ENCODE results near the gene CCDC85A. TPM values are rescaled to one million over a fixed set of nuclear protein-coding genes. Genes with fewer than 3 reads are reported as not detected.

CCDC85A gene
- total RNA-seq, 1 experiment from 2014 or later = 0.10 TPM

GRCh38 chr2:56335101-56335500 lies 151.3 kb downstream of the CCDC85A start:
- Histone ChIP-seq H3K4me3 (replicated peaks in 1 of 2; ENCODE audit: low read depth in 1 of 2, low read length in 2 of 2) (no peak overlapping the region), H2AFZ (ENCODE audit: low read depth, low read length, poor library complexity, severe bottlenecking) (no peak overlapping the region), H3K79me2 (ENCODE audit: insufficient read depth, low read length) (no peaks in the 10 kb centered on the region), H3K36me3 (ENCODE audit: control insufficient read depth in 1 of 2, insufficient read depth in 2 of 2, low read length in 2 of 2) (no peaks in the 10 kb centered on the region), H3K9ac (ENCODE audit: low read length) (no peak overlapping the region), H3K27me3 (ENCODE audit: insufficient read depth, low read length) (no peaks in the 10 kb centered on the region), H3K9me3 (ENCODE audit: control insufficient read depth in 1 of 2, insufficient read depth in 1 of 2, low read depth in 1 of 2, low read length in 2 of 2) (no peaks in the 10 kb centered on the region), H3K4me1 (ENCODE audit: control insufficient read depth in 1 of 2, insufficient read depth in 2 of 2, low read length in 2 of 2) (no peaks in the 10 kb centered on the region), H3K27ac (ENCODE audit: low read depth, low read length) (no peak overlapping the region), H3K9me2 (ENCODE audit: insufficient read depth) (no peaks in the 10 kb centered on the region), H4K20me1 (ENCODE audit: insufficient read depth) (no peaks in the 10 kb centered on the region), H3K4me2 (ENCODE audit: low read length) (no peak overlapping the region)
- TF ChIP-seq POLR2A (IDR thresholded peaks at IDR 0.05; ENCODE audit: borderline replicate concordance, extremely low read depth, insufficient read depth, insufficient read length) = no peak
- RAD21 ChIA-PET (ENCODE audit: low non-redundant PET in 1 of 2, low total read pairs in 2 of 2, uncharacterized antibody in 2 of 2, unreplicated experiment in 2 of 2) = no interaction called here
- no TSS peak for BruUV-seq (replicated peaks)
- CTCF ChIA-PET = no interaction called here
- intact Hi-C loops (cut with micrococcal nuclease) = no loop called here
- DNase-seq (ENCODE audit: low read depth, low spot score) (no peak), ATAC-seq (no peak)
- POLR2A ChIA-PET = no interaction called here

DNA sequence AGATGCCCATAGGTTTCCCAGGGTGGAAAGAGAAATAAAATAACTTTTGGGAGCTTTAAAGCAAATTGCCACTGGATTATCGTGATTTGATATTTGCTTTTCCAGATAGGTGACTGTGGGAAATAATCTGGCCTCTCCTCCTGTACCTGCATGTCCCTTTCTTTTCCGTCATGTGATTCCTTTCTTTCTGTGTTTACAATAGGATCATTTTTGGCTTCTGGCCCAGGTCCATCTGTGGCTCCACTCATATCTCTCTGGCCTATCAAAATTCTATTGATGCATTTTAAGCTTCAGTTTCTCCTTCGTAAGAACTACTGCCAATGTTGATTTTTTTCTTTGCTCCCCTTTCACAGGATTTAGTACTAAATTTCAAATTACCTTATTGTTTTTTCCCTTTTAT lies 153.6 kb downstream of the CCDC85A start:
- DNase-seq (ENCODE audit: low read depth, low spot score) (no peak), ATAC-seq (no peak)
- no peaks in the 10 kb centered on the region for H3K27me3 ChIP-seq (ENCODE audit: insufficient read depth, low read length)
- no peaks in the 10 kb centered on the region for H3K36me3 ChIP-seq (ENCODE audit: control insufficient read depth in 1 of 2, insufficient read depth in 2 of 2, low read length in 2 of 2)
- no peaks in the 10 kb centered on the region for H3K9me3 ChIP-seq (ENCODE audit: control insufficient read depth in 1 of 2, insufficient read depth in 1 of 2, low read depth in 1 of 2, low read length in 2 of 2)
- H3K9me2 ChIP-seq (ENCODE audit: insufficient read depth) = no peaks in the 10 kb centered on the region
- intact Hi-C loops (cut with micrococcal nuclease) = no loop called here
- BruUV-seq (replicated peaks) = no TSS peak
- H2AFZ ChIP-seq (ENCODE audit: low read depth, low read length, poor library complexity, severe bottlenecking) = no peak overlapping the region
- ChIA-PET POLR2A (no interaction called here), CTCF (no interaction called here), RAD21 (ENCODE audit: low non-redundant PET in 1 of 2, low total read pairs in 2 of 2, uncharacterized antibody in 2 of 2, unreplicated experiment in 2 of 2) (no interaction called here)
- no peaks in the 10 kb centered on the region for H4K20me1 ChIP-seq (ENCODE audit: insufficient read depth)
- no peak overlapping the region for H3K9ac ChIP-seq (ENCODE audit: low read length)
- H3K4me2 ChIP-seq (ENCODE audit: low read length) = no peak overlapping the region
- no peak overlapping the region for H3K4me3 ChIP-seq (replicated peaks in 1 of 2; ENCODE audit: low read depth in 1 of 2, low read length in 2 of 2)
- H3K79me2 ChIP-seq (ENCODE audit: insufficient read depth, low read length) = no peaks in the 10 kb centered on the region
- no peak overlapping the region for H3K27ac ChIP-seq (ENCODE audit: low read depth, low read length)
- H3K4me1 ChIP-seq (ENCODE audit: control insufficient read depth in 1 of 2, insufficient read depth in 2 of 2, low read length in 2 of 2) = no peaks in the 10 kb centered on the region
- TF ChIP-seq EZH2phosphoT487 (IDR thresholded peaks at IDR 0.05; ENCODE audit: borderline replicate concordance) = no peak
- no peak for TF ChIP-seq RAD21 (IDR thresholded peaks at IDR 0.05; ENCODE audit: low read depth)
- TF ChIP-seq EZH2 (IDR thresholded peaks at IDR 0.05) = no peak
- TF ChIP-seq, protein P1, sequence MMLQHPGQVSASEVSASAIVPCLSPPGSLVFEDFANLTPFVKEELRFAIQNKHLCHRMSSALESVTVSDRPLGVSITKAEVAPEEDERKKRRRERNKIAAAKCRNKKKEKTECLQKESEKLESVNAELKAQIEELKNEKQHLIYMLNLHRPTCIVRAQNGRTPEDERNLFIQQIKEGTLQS (IDR thresholded peaks at IDR 0.05) = no peak
- TF ChIP-seq CEBPB (IDR thresholded peaks at IDR 0.05; ENCODE audit: low read depth) = no peak
- no peak for TF ChIP-seq YY1 (IDR thresholded peaks at IDR 0.05; ENCODE audit: extremely low read depth, insufficient replicate concordance, low read depth, low read length)
- TF ChIP-seq CTCF (IDR thresholded peaks at IDR 0.05 in 2 of 3, conservative IDR thresholded peaks at IDR 0.05 in 1 of 3; ENCODE audit: borderline replicate concordance in 1 of 3, insufficient read depth in 1 of 3, low read depth in 2 of 3, low read length in 2 of 3) = no peak
- TF ChIP-seq EGR1 (IDR thresholded peaks at IDR 0.05; ENCODE audit: low read depth) = no peak
- no peak for TF ChIP-seq ZFX (IDR thresholded peaks at IDR 0.05)
- no peak for TF ChIP-seq CBX3 (IDR thresholded peaks at IDR 0.05; ENCODE audit: low read depth)
- TF ChIP-seq, protein P2, sequence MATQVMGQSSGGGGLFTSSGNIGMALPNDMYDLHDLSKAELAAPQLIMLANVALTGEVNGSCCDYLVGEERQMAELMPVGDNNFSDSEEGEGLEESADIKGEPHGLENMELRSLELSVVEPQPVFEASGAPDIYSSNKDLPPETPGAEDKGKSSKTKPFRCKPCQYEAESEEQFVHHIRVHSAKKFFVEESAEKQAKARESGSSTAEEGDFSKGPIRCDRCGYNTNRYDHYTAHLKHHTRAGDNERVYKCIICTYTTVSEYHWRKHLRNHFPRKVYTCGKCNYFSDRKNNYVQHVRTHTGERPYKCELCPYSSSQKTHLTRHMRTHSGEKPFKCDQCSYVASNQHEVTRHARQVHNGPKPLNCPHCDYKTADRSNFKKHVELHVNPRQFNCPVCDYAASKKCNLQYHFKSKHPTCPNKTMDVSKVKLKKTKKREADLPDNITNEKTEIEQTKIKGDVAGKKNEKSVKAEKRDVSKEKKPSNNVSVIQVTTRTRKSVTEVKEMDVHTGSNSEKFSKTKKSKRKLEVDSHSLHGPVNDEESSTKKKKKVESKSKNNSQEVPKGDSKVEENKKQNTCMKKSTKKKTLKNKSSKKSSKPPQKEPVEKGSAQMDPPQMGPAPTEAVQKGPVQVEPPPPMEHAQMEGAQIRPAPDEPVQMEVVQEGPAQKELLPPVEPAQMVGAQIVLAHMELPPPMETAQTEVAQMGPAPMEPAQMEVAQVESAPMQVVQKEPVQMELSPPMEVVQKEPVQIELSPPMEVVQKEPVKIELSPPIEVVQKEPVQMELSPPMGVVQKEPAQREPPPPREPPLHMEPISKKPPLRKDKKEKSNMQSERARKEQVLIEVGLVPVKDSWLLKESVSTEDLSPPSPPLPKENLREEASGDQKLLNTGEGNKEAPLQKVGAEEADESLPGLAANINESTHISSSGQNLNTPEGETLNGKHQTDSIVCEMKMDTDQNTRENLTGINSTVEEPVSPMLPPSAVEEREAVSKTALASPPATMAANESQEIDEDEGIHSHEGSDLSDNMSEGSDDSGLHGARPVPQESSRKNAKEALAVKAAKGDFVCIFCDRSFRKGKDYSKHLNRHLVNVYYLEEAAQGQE (IDR thresholded peaks at IDR 0.05; ENCODE audit: low read depth) = no peak
- no peak for TF ChIP-seq ELF1 (IDR thresholded peaks at IDR 0.05; ENCODE audit: borderline replicate concordance, low read depth)
- TF ChIP-seq, protein P3, sequence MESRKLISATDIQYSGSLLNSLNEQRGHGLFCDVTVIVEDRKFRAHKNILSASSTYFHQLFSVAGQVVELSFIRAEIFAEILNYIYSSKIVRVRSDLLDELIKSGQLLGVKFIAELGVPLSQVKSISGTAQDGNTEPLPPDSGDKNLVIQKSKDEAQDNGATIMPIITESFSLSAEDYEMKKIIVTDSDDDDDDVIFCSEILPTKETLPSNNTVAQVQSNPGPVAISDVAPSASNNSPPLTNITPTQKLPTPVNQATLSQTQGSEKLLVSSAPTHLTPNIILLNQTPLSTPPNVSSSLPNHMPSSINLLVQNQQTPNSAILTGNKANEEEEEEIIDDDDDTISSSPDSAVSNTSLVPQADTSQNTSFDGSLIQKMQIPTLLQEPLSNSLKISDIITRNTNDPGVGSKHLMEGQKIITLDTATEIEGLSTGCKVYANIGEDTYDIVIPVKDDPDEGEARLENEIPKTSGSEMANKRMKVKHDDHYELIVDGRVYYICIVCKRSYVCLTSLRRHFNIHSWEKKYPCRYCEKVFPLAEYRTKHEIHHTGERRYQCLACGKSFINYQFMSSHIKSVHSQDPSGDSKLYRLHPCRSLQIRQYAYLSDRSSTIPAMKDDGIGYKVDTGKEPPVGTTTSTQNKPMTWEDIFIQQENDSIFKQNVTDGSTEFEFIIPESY (IDR thresholded peaks at IDR 0.05; ENCODE audit: extremely low read depth, insufficient replicate concordance, low read length) = no peak

Measured in HCT116 (cell line).